Spleen (tissue), 11 donors: ENCODE results near the gene FUT7. TPM values are rescaled to one million over a fixed set of nuclear protein-coding genes. Genes with fewer than 3 reads are reported as not detected.
A peak's percentile ranks its signal among the peaks of the same experiment; 100 is the strongest.

Experiments used
- DNase-seq: peaks from one replicate; pipeline ENCODE4 v3.0.0-alpha.2; 2020
- H3K27ac ChIP-seq, 8 donors: fragments of 200-600 bp; sonication (generic) in 7 of 8; 1 replicate in 4 of 8; 2 replicates in 4 of 8; pipeline versions ENCODE4 v1.5.0 to v1.8.0; 2016 to 2021; ENCODE audit warnings: inconsistent platforms in 4 of 8, mild to moderate bottlenecking in 4 of 8, moderate library complexity in 1 of 8
- H3K27me3 ChIP-seq, 7 donors: fragments of 200-600 bp; sonication (generic) in 6 of 7; replicated peaks in 1 of 7; 1 replicate in 4 of 7; 2 replicates in 3 of 7; pipeline versions ENCODE4 v1.5.0 to v1.8.0; 2016 to 2021; ENCODE audit warnings: inconsistent platforms in 3 of 7, mild to moderate bottlenecking in 1 of 7
- H3K36me3 ChIP-seq, 6 donors: fragments of 200-600 bp; sonication (generic) in 5 of 6; 1 replicate in 4 of 6; 2 replicates in 2 of 6; pipeline versions ENCODE4 v1.5.0 to v1.8.0; 2016 to 2021; ENCODE audit warnings: inconsistent platforms in 2 of 6
- H3K4me1 ChIP-seq, 6 donors: fragments of 200-600 bp; sonication (generic) in 5 of 6; 1 replicate in 3 of 6; 2 replicates in 3 of 6; pipeline versions ENCODE4 v1.5.0 to v1.8.0; 2016 to 2021; ENCODE audit warnings: inconsistent platforms in 3 of 6
- H3K4me3 ChIP-seq, 8 donors: fragments of 200-600 bp; sonication (generic) in 7 of 8; 1 replicate in 4 of 8; 2 replicates in 4 of 8; pipeline versions ENCODE4 v1.5.0 to v1.8.0; 2016 to 2021; ENCODE audit warnings: inconsistent platforms in 4 of 8, mild to moderate bottlenecking in 4 of 8, moderate library complexity in 2 of 8
- H3K9me3 ChIP-seq, 8 donors: fragments of 200-600 bp; sonication (generic) in 7 of 8; 1 replicate in 4 of 8; 2 replicates in 4 of 8; pipeline versions ENCODE4 v1.5.0 to v1.8.0; 2016 to 2021; ENCODE audit warnings: inconsistent platforms in 4 of 8
- POLR2A ChIP-seq, 3 donors: fragments of 450-650 bp; IDR thresholded peaks; one replicate each; pipeline ENCODE4 v1.5.1; 2017; ENCODE audit warnings: antibody characterized with exemption in 3 of 3, mild to moderate bottlenecking in 1 of 3
- POLR2AphosphoS5 ChIP-seq, 3 donors: sonication (generic); formaldehyde crosslinking; IDR thresholded peaks; one replicate each; pipeline ENCODE4 v1.5.1; 2017; ENCODE audit warnings: antibody characterized with exemption in 3 of 3
- WGBS, 5 donors: extraction: QIAGEN DNeasy Blood & Tissue Kit in 3 of 5; methylation state at CpG; one replicate each; pipeline versions ENCODE4 v1.1.5 to v1.1.7; 2013 to 2018; 5-methylcytosine and 5-hydroxymethylcytosine counted together
- intact Hi-C: fragments of 100-400 bp; cut with DNase I; formaldehyde crosslinking; loops from one replicate; pipeline ENCODE4 v1.15.0; 2023; ENCODE audit warnings: low total_unique reads
- polyA plus RNA-seq, 3 donors: library from polyadenylated mRNA; stranded (reverse); fragments of 200-250 nt; gene quantifications; one replicate each; pipeline ENCODE4 v1.2.1, GENCODE V29; 2013
- total RNA-seq, 7 donors: library from RNA; depleted of rRNA in 3 of 7; stranded (reverse); fragments of >200 nt in 3 of 7; fragmentation: NEBNext Ultra II Directional in 4 of 7; extraction: Animal tissue kit (Norgen Biotek cat#: 25700) in 4 of 7; gene quantifications; one replicate each; pipeline versions ENCODE4 v1.1.0 to v1.2.1, GENCODE V29; 2016 to 2021
- TF ChIP-seq, protein P1 (sequence below), 11 experiments: fragments of 200-600 bp in 7 of 11; fragments of 450-650 bp in 4 of 11; sonication (generic) in 4 of 11; IDR thresholded peaks in 8 of 11; conservative IDR thresholded peaks in 3 of 11; 1 replicate in 7 of 11; 2 replicates in 4 of 11; pipeline versions ENCODE4 v1.4.0 to v1.8.0; 2016 to 2021; ENCODE audit warnings: antibody characterized with exemption in 11 of 11, inconsistent platforms in 4 of 11, mild to moderate bottlenecking in 1 of 11
- donor health status: healthy with polysubstance abuse.
- donor health status: DM: no; HTN: no; CAD: no; lungs with moderate emphysema.
- donor health status: DM: no; HTN: no; CAD: no.
- donor health status: Bipolar disorder and iron deficiency.
- donor health status: healthy.
- donor health status: DM: no; HTN: no; CAD: no.
- donor health status: DM: yes; HTN: yes; CAD: no.

The FUT7 gene
- total and polyA plus RNA-seq, 10 donors: 4.0 to 14.9 (median 6.3) TPM

GRCh38 chr9:137025517-137025966 is 6.3 kb downstream of the FUT7 start:
- peak overlapping the region in 3 of 8 donors; percentile 8 to 93 (median 13) for H3K27ac ChIP-seq
- no peaks in the 10 kb centered on the region for H3K9me3 ChIP-seq
- peaks cover 0 to 16% (median 2%) of the 10 kb centered on the region in 6 donors for H3K36me3 ChIP-seq
- peak; percentile 87 for DNase-seq
- intact Hi-C loops: no loop called here
- peak in 1 of 3 donors; percentile 22 for TF ChIP-seq POLR2AphosphoS5 (IDR thresholded peaks at IDR 0.05)
- TF ChIP-seq, protein P1, sequence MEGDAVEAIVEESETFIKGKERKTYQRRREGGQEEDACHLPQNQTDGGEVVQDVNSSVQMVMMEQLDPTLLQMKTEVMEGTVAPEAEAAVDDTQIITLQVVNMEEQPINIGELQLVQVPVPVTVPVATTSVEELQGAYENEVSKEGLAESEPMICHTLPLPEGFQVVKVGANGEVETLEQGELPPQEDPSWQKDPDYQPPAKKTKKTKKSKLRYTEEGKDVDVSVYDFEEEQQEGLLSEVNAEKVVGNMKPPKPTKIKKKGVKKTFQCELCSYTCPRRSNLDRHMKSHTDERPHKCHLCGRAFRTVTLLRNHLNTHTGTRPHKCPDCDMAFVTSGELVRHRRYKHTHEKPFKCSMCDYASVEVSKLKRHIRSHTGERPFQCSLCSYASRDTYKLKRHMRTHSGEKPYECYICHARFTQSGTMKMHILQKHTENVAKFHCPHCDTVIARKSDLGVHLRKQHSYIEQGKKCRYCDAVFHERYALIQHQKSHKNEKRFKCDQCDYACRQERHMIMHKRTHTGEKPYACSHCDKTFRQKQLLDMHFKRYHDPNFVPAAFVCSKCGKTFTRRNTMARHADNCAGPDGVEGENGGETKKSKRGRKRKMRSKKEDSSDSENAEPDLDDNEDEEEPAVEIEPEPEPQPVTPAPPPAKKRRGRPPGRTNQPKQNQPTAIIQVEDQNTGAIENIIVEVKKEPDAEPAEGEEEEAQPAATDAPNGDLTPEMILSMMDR (IDR thresholded peaks at IDR 0.05 in 8 of 11, conservative IDR thresholded peaks at IDR 0.05 in 3 of 11): no peak
- no peak for TF ChIP-seq POLR2A (IDR thresholded peaks at IDR 0.05)
- H3K4me1 ChIP-seq: peaks cover 27 to 85% (median 61%) of the 10 kb centered on the region in 6 donors
- H3K4me3 ChIP-seq: no peak overlapping the region
- H3K27me3 ChIP-seq: no peaks in the 10 kb centered on the region
- WGBS, 5 donors: 58 to 83% (median 74%) methylated on average over 14 to 21 of the region's 21 CpGs

GRCh38 chr9:137023583-137023991 is 8.3 kb downstream of the FUT7 start:
- intact Hi-C loops: no loop called here
- WGBS, 5 donors: 74 to 98% (median 79%) methylated on average over 7 to 15 of the region's 15 CpGs
- peaks cover 9 to 66% (median 41%) of the 10 kb centered on the region in 6 donors for H3K4me1 ChIP-seq
- peaks cover 0 to 36% (median 3%) of the 10 kb centered on the region in 6 donors for H3K36me3 ChIP-seq
- H3K27me3 ChIP-seq: no peaks in the 10 kb centered on the region
- no peak for DNase-seq
- no peak overlapping the region for H3K4me3 ChIP-seq
- peak overlapping the region in 5 of 8 donors; percentile 39 to 60 (median 43) for H3K27ac ChIP-seq
- TF ChIP-seq, protein P1 (IDR thresholded peaks at IDR 0.05 in 8 of 11, conservative IDR thresholded peaks at IDR 0.05 in 3 of 11): no peak
- no peak for TF ChIP-seq POLR2AphosphoS5 (IDR thresholded peaks at IDR 0.05)
- no peak for TF ChIP-seq POLR2A (IDR thresholded peaks at IDR 0.05)
- H3K9me3 ChIP-seq: no peaks in the 10 kb centered on the region

DNA sequence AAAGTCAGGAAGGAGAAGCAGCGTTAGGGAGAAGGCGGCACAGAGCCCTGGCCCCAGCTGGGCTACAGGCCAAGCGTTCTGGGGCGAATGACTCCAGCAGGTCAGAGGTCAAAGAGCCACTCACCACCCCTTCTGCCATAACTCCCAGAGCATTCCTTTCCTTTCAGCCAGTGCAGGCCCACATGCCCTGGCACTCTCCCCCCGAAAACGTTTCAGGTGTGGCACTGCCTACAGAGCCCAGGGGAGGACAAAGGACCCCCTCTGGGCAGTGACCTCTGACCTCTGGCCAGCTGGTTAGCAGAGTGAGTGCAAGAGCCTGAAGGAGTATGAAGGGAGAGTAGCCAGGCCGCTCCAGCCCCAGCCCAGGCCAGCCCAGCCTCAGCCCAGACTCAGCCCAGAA is 8.7 kb downstream of the FUT7 start:
- Histone ChIP-seq H3K27ac (peak overlapping the region in 6 of 8 donors; percentile 31 to 60 (median 42)), H3K36me3 (peaks cover 0 to 38% (median 3%) of the 10 kb centered on the region in 6 donors), H3K27me3 (no peaks in the 10 kb centered on the region), H3K4me1 (peaks cover 8 to 63% (median 38%) of the 10 kb centered on the region in 6 donors), H3K9me3 (no peaks in the 10 kb centered on the region), H3K4me3 (no peak overlapping the region)
- WGBS, 5 donors: 64 to 88% (median 75%) methylated on average over 7 of the region's 7 CpGs
- intact Hi-C loops: no loop called here
- TF ChIP-seq POLR2AphosphoS5 (IDR thresholded peaks at IDR 0.05): no peak
- TF ChIP-seq, protein P1 (IDR thresholded peaks at IDR 0.05 in 8 of 11, conservative IDR thresholded peaks at IDR 0.05 in 3 of 11): no peak
- no peak for TF ChIP-seq POLR2A (IDR thresholded peaks at IDR 0.05)
- DNase-seq: no peak

DNA sequence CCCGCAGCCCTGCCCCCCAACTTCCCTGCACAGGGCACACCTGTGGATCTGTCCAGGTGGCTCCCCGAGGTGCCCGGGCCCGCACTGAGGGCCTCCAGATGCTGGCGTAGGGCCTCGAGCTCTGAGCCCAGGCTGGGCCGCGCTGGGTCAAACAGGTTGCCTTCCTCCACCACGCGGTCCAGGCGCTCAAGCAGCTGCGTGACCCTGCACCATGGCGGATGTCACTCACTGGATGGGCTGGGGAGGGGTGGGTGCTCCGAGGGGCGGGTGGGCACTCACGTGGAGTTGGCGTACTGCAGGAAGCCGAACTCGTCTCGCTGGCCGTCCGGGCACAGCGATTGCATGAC is 9.3 kb downstream of the FUT7 start:
- Histone ChIP-seq H3K4me3 (no peak overlapping the region), H3K9me3 (no peaks in the 10 kb centered on the region), H3K27ac (peak overlapping the region in 5 of 8 donors; percentile 31 to 60 (median 43)), H3K4me1 (peaks cover 8 to 62% (median 38%) of the 10 kb centered on the region in 6 donors), H3K27me3 (no peaks in the 10 kb centered on the region), H3K36me3 (peaks cover 0 to 43% (median 7%) of the 10 kb centered on the region in 6 donors)
- DNase-seq: no peak
- intact Hi-C loops: no loop called here
- 81 to 90% (median 84%) methylated on average over 15 to 23 of the region's 23 CpGs for WGBS, 5 donors
- no peak for TF ChIP-seq POLR2A (IDR thresholded peaks at IDR 0.05)
- peak in 1 of 3 donors; percentile 20 for TF ChIP-seq POLR2AphosphoS5 (IDR thresholded peaks at IDR 0.05)
